Vagina (tissue), 2 donors: ENCODE results near the gene XIST. TPM values are rescaled to one million over a fixed set of nuclear protein-coding genes. Genes with fewer than 3 reads are reported as not detected.

Experiments
- DNase-seq, 2 donors: peaks; one replicate each; pipeline ENCODE4 v3.0.0-alpha.2; 2017; ENCODE audit errors: extremely low spot score in 2 of 2
- H3K27ac ChIP-seq: fragments of 200-600 bp; sonication (generic); one replicate; pipeline ENCODE4 v1.5.1; 2019
- H3K27me3 ChIP-seq: fragments of 200-600 bp; sonication (generic); one replicate; pipeline ENCODE4 v1.5.1; 2019
- H3K36me3 ChIP-seq, 2 donors: fragments of 200-600 bp; sonication (generic); one replicate each; pipeline ENCODE4 v1.5.1; 2017 to 2019
- H3K4me1 ChIP-seq: fragments of 200-600 bp; sonication (generic); one replicate; pipeline ENCODE4 v1.5.1; 2019
- H3K4me3 ChIP-seq, 2 donors: fragments of 200-600 bp; sonication (generic); 1 replicate in 1 of 2; 2 replicates in 1 of 2; pipeline ENCODE4 v1.5.1; 2016 to 2019
- H3K9me3 ChIP-seq: fragments of 200-600 bp; sonication (generic); one replicate; pipeline ENCODE4 v1.5.1; 2019
- CTCF ChIP-seq, 3 experiments: fragments of 450-650 bp in 2 of 3; fragments of 200-600 bp in 1 of 3; sonication (generic) in 1 of 3; IDR thresholded peaks; one replicate each; pipeline ENCODE4 v1.5.1; 2017 to 2019; ENCODE audit warnings: antibody characterized with exemption in 3 of 3, mild to moderate bottlenecking in 2 of 3, moderate library complexity in 2 of 3
- POLR2A ChIP-seq, 2 donors: fragments of 450-650 bp; IDR thresholded peaks; one replicate each; pipeline ENCODE4 v1.6.1; 2017; ENCODE audit warnings: antibody characterized with exemption in 2 of 2, mild to moderate bottlenecking in 2 of 2, moderate library complexity in 2 of 2
- POLR2AphosphoS5 ChIP-seq, 2 donors: sonication (generic); formaldehyde crosslinking; IDR thresholded peaks; one replicate each; pipeline ENCODE4 v1.9.0; 2017; ENCODE audit warnings: antibody characterized with exemption in 2 of 2, mild to moderate bottlenecking in 2 of 2, low read depth in 1 of 2; ENCODE audit not compliant: insufficient read depth in 1 of 2
- intact Hi-C: fragments of 100-400 bp; cut with DNase I; formaldehyde crosslinking; loops from one replicate; pipeline ENCODE4 v1.15.1; 2023
- total RNA-seq: library from RNA; depleted of rRNA; stranded (reverse); fragments of >200 nt; gene quantifications from one replicate; pipeline ENCODE4 v1.2.3, GENCODE V29; 2016

Gene XIST
- total RNA-seq, 1 donor from 2014 or later, result 328 TPM

- Histone ChIP-seq H3K4me3 (no peak overlapping the region), H3K36me3 (peaks cover 0 to 27% of the 10 kb centered on the region in 2 donors), H3K27ac (no peak overlapping the region), H3K4me1 (peaks cover 8% of the 10 kb centered on the region), H3K27me3 (no peaks in the 10 kb centered on the region), H3K9me3 (no peaks in the 10 kb centered on the region)
- DNase-seq, result no peak
- TF ChIP-seq POLR2AphosphoS5 (IDR thresholded peaks at IDR 0.05; ENCODE audit: insufficient read depth in 1 of 2, low read depth in 1 of 2) (no peak), CTCF (IDR thresholded peaks at IDR 0.05) (no peak), POLR2A (IDR thresholded peaks at IDR 0.05) (no peak)
- intact Hi-C loops, result no loop called here
These were observed 24.3 kb downstream of the XIST start for GRCh38 chrX:73828080-73828720.

GRCh38 chrX:73827406-73827805 is 25.1 kb downstream of the XIST start:
- TF ChIP-seq CTCF (IDR thresholded peaks at IDR 0.05) (no peak), POLR2A (IDR thresholded peaks at IDR 0.05) (no peak), POLR2AphosphoS5 (IDR thresholded peaks at IDR 0.05; ENCODE audit: insufficient read depth in 1 of 2, low read depth in 1 of 2) (no peak)
- H3K9me3 ChIP-seq, result no peaks in the 10 kb centered on the region
- no peak overlapping the region for H3K27ac ChIP-seq
- H3K4me3 ChIP-seq, result no peak overlapping the region
- no peaks in the 10 kb centered on the region for H3K4me1 ChIP-seq
- no peak for DNase-seq
- no peaks in the 10 kb centered on the region for H3K27me3 ChIP-seq
- H3K36me3 ChIP-seq, result peaks cover 0 to 27% of the 10 kb centered on the region in 2 donors
- intact Hi-C loops, result no loop called here

DNA sequence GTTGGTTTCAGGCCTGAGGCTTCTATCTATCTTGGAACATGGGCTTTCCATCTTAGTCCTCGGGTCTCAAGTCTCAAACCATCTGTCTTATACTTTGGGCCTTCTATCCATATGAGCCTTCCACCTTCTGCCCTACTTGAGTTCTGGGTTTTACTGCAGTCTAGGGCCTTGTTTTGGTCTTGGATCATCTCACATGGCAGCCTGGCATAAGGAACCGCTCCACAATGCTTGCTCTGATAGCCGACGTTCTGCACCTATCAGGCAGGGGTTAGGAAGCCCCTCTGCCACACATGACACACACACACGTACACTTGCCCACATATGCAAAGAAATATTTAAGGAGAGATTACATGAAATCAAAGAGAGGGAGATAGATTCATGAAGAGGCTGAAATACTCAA is 25.5 kb downstream of the XIST start:
- Histone ChIP-seq H3K36me3 (peaks cover 0 to 27% of the 10 kb centered on the region in 2 donors), H3K27ac (no peak overlapping the region), H3K27me3 (no peaks in the 10 kb centered on the region), H3K4me3 (no peak overlapping the region), H3K9me3 (no peaks in the 10 kb centered on the region), H3K4me1 (no peaks in the 10 kb centered on the region)
- no peak for DNase-seq
- intact Hi-C loops, result no loop called here
- TF ChIP-seq CTCF (IDR thresholded peaks at IDR 0.05), result no peak
- TF ChIP-seq POLR2A (IDR thresholded peaks at IDR 0.05), result no peak
- TF ChIP-seq POLR2AphosphoS5 (IDR thresholded peaks at IDR 0.05; ENCODE audit: insufficient read depth in 1 of 2, low read depth in 1 of 2), result no peak

DNA sequence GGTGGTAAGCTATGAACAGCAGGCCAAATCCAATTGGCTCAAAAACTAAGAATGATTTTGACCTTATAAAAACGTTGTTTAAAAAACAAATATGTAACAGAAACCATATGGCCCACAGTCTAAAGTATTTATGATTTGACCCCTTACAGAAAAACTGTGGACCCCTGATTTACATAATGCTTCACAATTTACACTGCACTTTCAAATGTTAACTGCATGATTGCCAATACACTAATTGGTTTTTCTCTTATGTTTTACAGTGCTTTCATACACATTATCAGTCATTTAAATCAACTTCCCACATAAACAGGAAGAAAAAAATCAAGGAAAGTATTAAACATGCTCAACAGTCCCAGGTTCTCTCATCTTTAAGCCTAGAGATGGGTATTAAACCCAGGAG is 26.9 kb downstream of the XIST start:
- Histone ChIP-seq H3K27me3 (no peaks in the 10 kb centered on the region), H3K27ac (no peak overlapping the region), H3K4me3 (no peak overlapping the region), H3K36me3 (peaks cover 0 to 28% of the 10 kb centered on the region in 2 donors), H3K9me3 (no peaks in the 10 kb centered on the region), H3K4me1 (no peaks in the 10 kb centered on the region)
- DNase-seq, result no peak
- TF ChIP-seq CTCF (IDR thresholded peaks at IDR 0.05) (no peak), POLR2AphosphoS5 (IDR thresholded peaks at IDR 0.05; ENCODE audit: insufficient read depth in 1 of 2, low read depth in 1 of 2) (no peak), POLR2A (IDR thresholded peaks at IDR 0.05) (no peak)
- intact Hi-C loops, result no loop called here

DNA sequence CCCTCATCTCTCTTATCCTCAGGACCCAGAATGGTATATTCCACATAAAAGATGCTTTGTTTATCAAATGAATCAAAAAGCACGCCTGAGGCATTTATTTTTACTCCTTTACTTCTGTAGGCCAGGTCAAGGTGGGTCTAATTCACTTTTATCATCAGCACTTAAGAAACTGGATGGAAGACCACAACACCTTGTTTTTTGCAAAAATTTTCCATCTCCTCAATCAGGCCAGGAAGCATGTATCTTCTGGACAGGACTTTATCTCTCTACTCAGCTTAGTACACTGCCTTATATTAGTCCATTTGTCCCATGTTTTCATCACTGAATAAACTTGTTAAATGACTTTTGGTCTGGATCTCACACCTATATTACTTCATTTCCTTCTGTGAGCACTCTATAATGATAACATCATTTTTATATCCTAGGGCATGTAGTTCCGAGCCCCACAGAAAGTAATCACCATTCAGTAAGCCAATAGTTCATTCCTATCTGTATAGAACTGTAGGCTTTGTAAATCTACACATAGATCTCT is 29.0 kb downstream of the XIST start:
- Histone ChIP-seq H3K4me1 (no peaks in the 10 kb centered on the region), H3K27me3 (no peaks in the 10 kb centered on the region), H3K4me3 (no peak overlapping the region), H3K36me3 (peaks cover 0 to 29% of the 10 kb centered on the region in 2 donors), H3K27ac (no peak overlapping the region), H3K9me3 (no peaks in the 10 kb centered on the region)
- no peak for TF ChIP-seq POLR2A (IDR thresholded peaks at IDR 0.05)
- no peak for DNase-seq
- intact Hi-C loops, result no loop called here
